ENCODE measurements around the gene BMP8A.

BMP8A gene

GRCh38 chr1:39545531-39545930, 54.1 kb downstream of the BMP8A start:
- H3K36me3 Mint-ChIP-seq (ENCODE audit: low read depth) = peaks cover 9% of the 10 kb centered on the region
- no peaks in the 10 kb centered on the region for H3K4me1 Mint-ChIP-seq (ENCODE audit: low read depth)
- H3K9me3 Mint-ChIP-seq = no peaks in the 10 kb centered on the region
- no peaks in the 10 kb centered on the region for H3K27me3 Mint-ChIP-seq (ENCODE audit: low read depth)
- H3K4me3 Mint-ChIP-seq = no peak overlapping the region
- H3K27ac Mint-ChIP-seq = no peak overlapping the region

GRCh38 chr1:39554277-39554676, 62.8 kb downstream of the BMP8A start:
- H3K27ac Mint-ChIP-seq = no peak overlapping the region
- peaks cover 9% of the 10 kb centered on the region for H3K4me1 Mint-ChIP-seq (ENCODE audit: low read depth)
- no peaks in the 10 kb centered on the region for H3K9me3 Mint-ChIP-seq
- H3K4me3 Mint-ChIP-seq = no peak overlapping the region
- peaks cover 10% of the 10 kb centered on the region for H3K36me3 Mint-ChIP-seq (ENCODE audit: low read depth)
- H3K27me3 Mint-ChIP-seq (ENCODE audit: low read depth) = no peaks in the 10 kb centered on the region

GRCh38 chr1:39561279-39561678, 69.8 kb downstream of the BMP8A start:
- Mint-ChIP-seq H3K27me3 (ENCODE audit: low read depth) (no peaks in the 10 kb centered on the region), H3K9me3 (no peaks in the 10 kb centered on the region)

GRCh38 chr1:39562886-39563285, 71.5 kb downstream of the BMP8A start:
- H3K27me3 Mint-ChIP-seq (ENCODE audit: low read depth) = no peaks in the 10 kb centered on the region
- peaks cover 15% of the 10 kb centered on the region for H3K4me1 Mint-ChIP-seq (ENCODE audit: low read depth)
- H3K9me3 Mint-ChIP-seq = no peaks in the 10 kb centered on the region
- peaks cover 63% of the 10 kb centered on the region for H3K36me3 Mint-ChIP-seq (ENCODE audit: low read depth)
- no peak overlapping the region for H3K4me3 Mint-ChIP-seq
- no peak overlapping the region for H3K27ac Mint-ChIP-seq

More at GRCh38 chr1:39561279-39561678, 69.8 kb downstream of the BMP8A start:
- no peak overlapping the region for H3K4me3 Mint-ChIP-seq
- peaks cover 47% of the 10 kb centered on the region for H3K36me3 Mint-ChIP-seq (ENCODE audit: low read depth)
- no peak overlapping the region for H3K27ac Mint-ChIP-seq
- peaks cover 15% of the 10 kb centered on the region for H3K4me1 Mint-ChIP-seq (ENCODE audit: low read depth)

GRCh38 chr1:39563669-39564068, 72.2 kb downstream of the BMP8A start:
- peaks cover 66% of the 10 kb centered on the region for H3K36me3 Mint-ChIP-seq (ENCODE audit: low read depth)
- peaks cover 11% of the 10 kb centered on the region for H3K4me1 Mint-ChIP-seq (ENCODE audit: low read depth)
- no peaks in the 10 kb centered on the region for H3K27me3 Mint-ChIP-seq (ENCODE audit: low read depth)
- no peak overlapping the region for H3K4me3 Mint-ChIP-seq
- H3K9me3 Mint-ChIP-seq = no peaks in the 10 kb centered on the region
- no peak overlapping the region for H3K27ac Mint-ChIP-seq

GRCh38 chr1:39564340-39564739, 72.9 kb downstream of the BMP8A start:
- Mint-ChIP-seq H3K4me1 (ENCODE audit: low read depth) (peaks cover 6% of the 10 kb centered on the region), H3K27ac (no peak overlapping the region), H3K36me3 (ENCODE audit: low read depth) (peaks cover 66% of the 10 kb centered on the region), H3K9me3 (no peaks in the 10 kb centered on the region), H3K27me3 (ENCODE audit: low read depth) (no peaks in the 10 kb centered on the region), H3K4me3 (no peak overlapping the region)

- Mint-ChIP-seq H3K9me3 (no peaks in the 10 kb centered on the region), H3K27ac (no peak overlapping the region), H3K36me3 (ENCODE audit: low read depth) (peaks cover 72% of the 10 kb centered on the region), H3K4me3 (no peak overlapping the region), H3K27me3 (ENCODE audit: low read depth) (no peaks in the 10 kb centered on the region), H3K4me1 (ENCODE audit: low read depth) (peaks cover 8% of the 10 kb centered on the region)
Measured at GRCh38 chr1:39564941-39565340, 73.5 kb downstream of the BMP8A start.

GRCh38 chr1:39566441-39567137, 75.2 kb downstream of the BMP8A start:
- Mint-ChIP-seq H3K4me1 (ENCODE audit: low read depth) (peaks cover 8% of the 10 kb centered on the region), H3K4me3 (no peak overlapping the region), H3K9me3 (no peaks in the 10 kb centered on the region), H3K27ac (no peak overlapping the region), H3K27me3 (ENCODE audit: low read depth) (no peaks in the 10 kb centered on the region), H3K36me3 (ENCODE audit: low read depth) (peaks cover 73% of the 10 kb centered on the region)

GRCh38 chr1:39567302-39567701, 75.9 kb downstream of the BMP8A start:
- no peaks in the 10 kb centered on the region for H3K27me3 Mint-ChIP-seq (ENCODE audit: low read depth)
- H3K36me3 Mint-ChIP-seq (ENCODE audit: low read depth) = peaks cover 73% of the 10 kb centered on the region
- H3K9me3 Mint-ChIP-seq = no peaks in the 10 kb centered on the region
- no peak overlapping the region for H3K27ac Mint-ChIP-seq
- no peak overlapping the region for H3K4me3 Mint-ChIP-seq
- H3K4me1 Mint-ChIP-seq (ENCODE audit: low read depth) = peaks cover 10% of the 10 kb centered on the region

GRCh38 chr1:39568208-39568607, 76.8 kb downstream of the BMP8A start:
- H3K9me3 Mint-ChIP-seq = no peaks in the 10 kb centered on the region
- no peak overlapping the region for H3K27ac Mint-ChIP-seq
- peaks cover 15% of the 10 kb centered on the region for H3K4me1 Mint-ChIP-seq (ENCODE audit: low read depth)
- no peaks in the 10 kb centered on the region for H3K27me3 Mint-ChIP-seq (ENCODE audit: low read depth)
- peaks cover 69% of the 10 kb centered on the region for H3K36me3 Mint-ChIP-seq (ENCODE audit: low read depth)
- H3K4me3 Mint-ChIP-seq = no peak overlapping the region

GRCh38 chr1:39569034-39569433, 77.6 kb downstream of the BMP8A start:
- no peak overlapping the region for H3K4me3 Mint-ChIP-seq
- H3K4me1 Mint-ChIP-seq (ENCODE audit: low read depth) = peaks cover 21% of the 10 kb centered on the region
- no peaks in the 10 kb centered on the region for H3K9me3 Mint-ChIP-seq
- H3K36me3 Mint-ChIP-seq (ENCODE audit: low read depth) = peaks cover 68% of the 10 kb centered on the region
- H3K27me3 Mint-ChIP-seq (ENCODE audit: low read depth) = no peaks in the 10 kb centered on the region
- no peak overlapping the region for H3K27ac Mint-ChIP-seq

GRCh38 chr1:39570477-39571177, 79.2 kb downstream of the BMP8A start:
- H3K4me3 Mint-ChIP-seq = no peak overlapping the region
- H3K27me3 Mint-ChIP-seq (ENCODE audit: low read depth) = no peaks in the 10 kb centered on the region
- peaks cover 74% of the 10 kb centered on the region for H3K36me3 Mint-ChIP-seq (ENCODE audit: low read depth)
- H3K4me1 Mint-ChIP-seq (ENCODE audit: low read depth) = peaks cover 35% of the 10 kb centered on the region
- H3K9me3 Mint-ChIP-seq = no peaks in the 10 kb centered on the region
- no peak overlapping the region for H3K27ac Mint-ChIP-seq

- H3K36me3 Mint-ChIP-seq (ENCODE audit: low read depth) = peaks cover 72% of the 10 kb centered on the region
- no peak overlapping the region for H3K4me3 Mint-ChIP-seq
- no peaks in the 10 kb centered on the region for H3K9me3 Mint-ChIP-seq
- H3K27ac Mint-ChIP-seq = no peak overlapping the region
- H3K4me1 Mint-ChIP-seq (ENCODE audit: low read depth) = peaks cover 35% of the 10 kb centered on the region
- no peaks in the 10 kb centered on the region for H3K27me3 Mint-ChIP-seq (ENCODE audit: low read depth)
Measured at GRCh38 chr1:39571178-39571483, 79.7 kb downstream of the BMP8A start.

GRCh38 chr1:39572379-39573096, 81.1 kb downstream of the BMP8A start:
- Mint-ChIP-seq H3K4me1 (ENCODE audit: low read depth) (peaks cover 35% of the 10 kb centered on the region), H3K4me3 (no peak overlapping the region), H3K27me3 (ENCODE audit: low read depth) (no peaks in the 10 kb centered on the region), H3K36me3 (ENCODE audit: low read depth) (peaks cover 58% of the 10 kb centered on the region), H3K9me3 (no peaks in the 10 kb centered on the region), H3K27ac (no peak overlapping the region)

GRCh38 chr1:39573097-39573465, 81.6 kb downstream of the BMP8A start:
- H3K27ac Mint-ChIP-seq = no peak overlapping the region
- H3K4me1 Mint-ChIP-seq (ENCODE audit: low read depth) = peaks cover 35% of the 10 kb centered on the region
- H3K9me3 Mint-ChIP-seq = no peaks in the 10 kb centered on the region
- H3K27me3 Mint-ChIP-seq (ENCODE audit: low read depth) = no peaks in the 10 kb centered on the region
- peak overlapping the region; percentile 86 for H3K4me3 Mint-ChIP-seq
- H3K36me3 Mint-ChIP-seq (ENCODE audit: low read depth) = peaks cover 53% of the 10 kb centered on the region

Data from T-helper 1 cell treated with Interleukin-12 subunit alpha and Interleukin-12 subunit beta and Interleukin-4 antibody, amounts not matched to agents 30 μg/mL and 1 μg/mL, for 36 hours (primary cell).